GM20000 (cell line): ENCODE measurements around the gene ILDR1.
"Not testable (repeated sequence)": the region's sequence is repeated elsewhere in the genome, so short reads cannot be mapped to it uniquely, and the experiment has no call there.

Source experiments
- DNase-seq: peaks from one replicate; pipeline ENCODE4 v3.0.0; 2012; ENCODE audit warnings: low spot score
- TF ChIP-seq, protein P1 (sequence below): IDR thresholded peaks from 2 replicates; pipeline ENCODE4 v1.5.1; 2012; ENCODE audit warnings: mild to moderate bottlenecking, control low read depth; ENCODE audit errors: extremely low read depth, missing control alignments

ILDR1 gene

DNA sequence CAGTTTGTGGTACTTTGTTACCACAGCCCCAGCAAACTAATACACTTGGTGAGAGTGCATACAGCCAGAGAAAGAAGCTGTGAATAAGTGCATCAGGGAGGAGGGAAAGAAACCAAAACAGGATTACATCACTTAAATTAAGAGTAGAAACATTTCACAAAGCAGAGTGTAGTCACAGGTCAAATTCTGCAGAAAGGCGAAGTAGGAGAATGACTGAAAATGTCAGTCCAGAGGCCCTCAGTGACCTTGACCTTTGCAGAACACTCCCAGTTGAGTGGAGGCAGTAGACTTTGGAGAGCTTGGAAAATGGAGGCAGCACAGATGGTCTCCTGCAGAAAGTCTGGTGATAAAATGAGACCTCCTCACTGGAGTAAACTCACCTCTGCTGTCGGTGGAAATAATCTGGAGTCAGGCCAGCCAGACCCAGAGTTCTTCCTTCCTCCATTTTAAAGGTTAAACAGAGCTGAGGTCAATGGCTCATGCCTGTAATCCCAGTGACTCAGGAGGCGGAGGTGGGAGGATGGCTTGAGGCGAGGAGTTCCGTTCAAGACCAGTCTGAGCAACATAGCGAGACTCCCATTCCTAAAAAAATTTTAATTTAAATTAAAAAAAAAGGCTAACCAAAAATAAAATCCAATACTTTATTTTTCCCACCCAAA lies 38.1 kb upstream of the ILDR1 start:
- TF ChIP-seq, protein P1, sequence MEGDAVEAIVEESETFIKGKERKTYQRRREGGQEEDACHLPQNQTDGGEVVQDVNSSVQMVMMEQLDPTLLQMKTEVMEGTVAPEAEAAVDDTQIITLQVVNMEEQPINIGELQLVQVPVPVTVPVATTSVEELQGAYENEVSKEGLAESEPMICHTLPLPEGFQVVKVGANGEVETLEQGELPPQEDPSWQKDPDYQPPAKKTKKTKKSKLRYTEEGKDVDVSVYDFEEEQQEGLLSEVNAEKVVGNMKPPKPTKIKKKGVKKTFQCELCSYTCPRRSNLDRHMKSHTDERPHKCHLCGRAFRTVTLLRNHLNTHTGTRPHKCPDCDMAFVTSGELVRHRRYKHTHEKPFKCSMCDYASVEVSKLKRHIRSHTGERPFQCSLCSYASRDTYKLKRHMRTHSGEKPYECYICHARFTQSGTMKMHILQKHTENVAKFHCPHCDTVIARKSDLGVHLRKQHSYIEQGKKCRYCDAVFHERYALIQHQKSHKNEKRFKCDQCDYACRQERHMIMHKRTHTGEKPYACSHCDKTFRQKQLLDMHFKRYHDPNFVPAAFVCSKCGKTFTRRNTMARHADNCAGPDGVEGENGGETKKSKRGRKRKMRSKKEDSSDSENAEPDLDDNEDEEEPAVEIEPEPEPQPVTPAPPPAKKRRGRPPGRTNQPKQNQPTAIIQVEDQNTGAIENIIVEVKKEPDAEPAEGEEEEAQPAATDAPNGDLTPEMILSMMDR: no peak
- no peak for DNase-seq

DNA sequence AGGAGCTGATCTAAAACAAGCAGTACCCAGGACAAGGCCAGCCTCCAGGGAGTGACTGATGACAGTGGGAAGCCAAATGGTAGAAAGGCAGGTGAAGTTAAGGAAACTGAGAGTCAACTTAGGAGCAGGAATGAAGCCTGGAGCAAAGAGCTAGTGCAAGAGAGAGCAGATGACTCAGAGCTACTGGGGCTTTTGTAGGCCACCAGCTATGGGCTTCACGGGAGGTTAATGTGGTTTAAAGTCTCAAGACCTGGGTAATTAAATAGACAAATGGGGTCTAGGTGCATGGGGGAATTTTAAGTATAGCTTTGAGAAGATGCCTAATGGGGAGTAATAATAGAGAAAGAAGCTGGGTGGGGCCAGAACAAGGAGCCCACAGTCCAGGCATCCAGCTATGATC lies 36.2 kb upstream of the ILDR1 start:
- no peak for DNase-seq

DNA sequence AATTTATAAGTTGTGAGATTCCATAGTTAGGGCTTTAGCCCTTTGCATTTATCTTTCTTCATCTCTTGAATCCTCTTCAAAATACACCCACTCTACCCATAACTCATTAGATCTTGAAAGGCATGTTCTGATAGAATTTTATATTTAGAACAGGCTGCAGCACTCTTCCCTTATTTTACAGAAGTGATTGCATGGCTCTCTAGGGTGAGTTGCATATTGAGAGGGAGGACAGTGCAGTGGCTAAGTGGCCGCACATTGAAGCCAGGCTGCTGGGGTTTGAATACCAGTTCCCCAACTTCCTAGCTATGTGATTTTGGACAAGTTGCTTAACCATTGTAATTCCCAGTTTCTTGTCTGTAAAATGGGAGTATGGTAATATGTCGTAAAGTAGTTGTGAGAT lies 35.6 kb upstream of the ILDR1 start:
- no peak for DNase-seq
- TF ChIP-seq, protein P1: no peak

More for the DNA sequence above, 36.2 kb upstream of the ILDR1 start:
- TF ChIP-seq, protein P1: no peak

DNA sequence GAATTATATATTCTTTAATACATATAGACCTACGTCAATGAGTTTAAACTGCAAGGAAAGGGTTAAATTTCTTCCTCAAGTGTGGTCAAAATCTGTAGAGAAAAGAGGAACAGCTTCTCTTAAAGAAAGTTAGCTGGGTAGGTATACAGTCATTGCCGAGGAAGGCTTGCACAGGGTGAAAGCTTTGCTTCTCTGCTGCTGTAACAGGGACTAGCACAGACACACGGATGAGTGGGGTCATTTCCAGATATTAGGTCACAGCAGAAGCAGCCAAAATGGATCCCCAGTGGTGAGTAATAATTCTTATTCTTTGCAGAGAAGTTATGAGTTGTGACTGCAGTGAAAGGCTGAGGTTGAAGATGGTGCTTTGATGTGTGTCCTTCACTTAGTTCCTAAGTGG lies 33.2 kb upstream of the ILDR1 start, which contains the start of gene CD86:
CD86 (plus strand) TSS at position 148 of the 400 bp plus-strand sequence; CDS start at position 276, 128 bp downstream.
- DNase-seq: peak; percentile 57
- TF ChIP-seq, protein P1: no peak

DNA sequence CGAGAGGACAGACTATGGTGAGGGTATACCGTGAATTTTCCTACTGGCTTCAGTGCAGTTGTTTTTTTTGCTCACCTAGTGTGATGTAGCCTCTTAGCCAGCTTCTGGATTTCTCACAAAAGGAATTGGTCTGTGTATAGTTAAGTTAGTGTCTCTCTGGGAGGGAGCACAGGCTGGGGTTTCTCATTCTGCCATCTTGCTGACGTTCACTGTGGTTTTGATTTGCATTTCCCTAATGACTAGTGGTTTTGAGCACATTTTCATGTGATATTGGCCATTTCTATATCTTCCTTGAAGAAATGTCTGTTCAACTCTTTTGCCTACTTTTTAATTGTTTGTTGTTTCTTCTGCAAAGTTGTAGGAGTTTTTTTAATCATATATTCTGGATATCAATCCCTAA lies 30.9 kb upstream of the ILDR1 start:
- TF ChIP-seq, protein P1: no peak
- no peak for DNase-seq

DNA sequence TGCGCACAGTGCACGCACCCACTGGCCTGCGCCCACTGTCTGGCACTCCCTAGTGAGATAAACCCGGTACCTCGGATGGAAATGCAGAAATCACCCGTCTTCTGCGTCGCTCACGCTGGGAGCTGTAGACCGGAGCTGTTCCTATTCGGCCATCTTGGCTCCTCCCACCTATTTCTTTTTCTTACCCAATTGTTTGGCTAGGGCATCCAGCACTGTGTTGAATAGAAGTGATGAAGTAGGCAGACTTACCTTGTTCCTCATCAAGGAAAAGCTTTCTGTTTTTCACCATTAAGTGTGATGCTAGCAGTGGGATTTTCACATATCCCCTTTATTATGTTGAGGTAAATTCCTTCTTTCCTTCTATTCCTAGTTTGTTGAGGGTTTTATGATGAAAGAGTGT lies 25.7 kb upstream of the ILDR1 start:
- not testable (repeated sequence) for DNase-seq

DNA sequence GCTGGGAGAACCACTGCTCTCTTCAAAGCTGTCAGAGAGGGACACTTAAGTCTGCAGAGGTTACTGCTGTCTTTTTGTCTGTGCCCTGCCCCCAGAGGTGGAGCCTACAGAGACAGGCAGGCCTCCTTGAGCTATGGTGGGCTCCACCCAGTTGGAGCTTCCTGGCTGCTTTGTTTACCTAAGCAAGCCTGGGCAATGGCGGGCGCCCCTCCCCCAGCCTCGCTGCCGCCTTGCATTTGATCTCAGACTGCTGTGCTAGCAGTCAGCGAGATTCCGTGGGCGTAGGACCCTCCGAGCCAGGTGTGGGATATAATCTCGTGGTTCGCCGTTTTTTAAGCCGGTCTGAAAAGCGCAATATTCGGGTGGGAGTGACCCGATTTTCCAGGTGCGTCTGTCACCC lies 25.2 kb upstream of the ILDR1 start:
- DNase-seq: not testable (repeated sequence)

DNA sequence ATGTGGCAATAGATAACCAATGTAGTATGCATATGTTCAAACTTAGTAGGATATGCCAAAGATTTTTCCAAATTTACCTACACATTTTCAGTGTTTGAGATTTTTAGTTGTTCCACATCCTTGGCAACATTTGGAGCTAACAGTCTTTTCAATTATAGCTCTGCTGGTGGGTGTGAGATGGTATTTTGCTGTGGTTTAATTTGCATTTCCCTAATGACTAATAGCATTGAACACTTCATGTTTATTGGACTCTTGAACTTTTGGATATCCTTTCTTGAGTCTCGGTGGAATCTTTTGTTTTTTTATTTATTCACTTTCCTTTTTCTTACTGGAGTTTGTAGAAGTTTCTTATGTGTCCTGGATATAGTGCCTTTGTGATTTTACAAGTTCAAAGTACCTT lies 11.0 kb upstream of the ILDR1 start:
- no peak for DNase-seq
- TF ChIP-seq, protein P1: no peak

DNA sequence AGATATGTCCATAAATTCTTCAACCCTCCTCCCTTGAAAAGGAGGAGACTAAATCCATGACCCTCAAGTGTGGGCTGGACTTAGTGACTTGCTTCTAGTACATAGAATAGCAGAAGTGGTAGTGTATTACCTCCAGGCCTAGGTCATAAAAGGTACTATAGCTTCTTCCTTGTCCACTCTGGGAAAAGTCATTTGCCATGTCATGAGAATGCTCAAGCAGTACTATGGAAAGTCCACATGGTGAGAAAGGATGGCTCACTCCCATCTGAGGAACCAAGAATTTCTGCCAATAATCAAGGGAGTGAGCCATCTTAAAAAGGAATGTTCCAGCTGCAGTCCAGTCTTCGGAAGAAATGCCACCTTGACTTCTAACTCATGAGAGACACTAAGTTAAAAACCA lies 10.5 kb upstream of the ILDR1 start:
- no peak for DNase-seq

More for the DNA sequence above, 10.5 kb upstream of the ILDR1 start:
- TF ChIP-seq, protein P1: no peak
